Coronary artery (tissue), 2 donors: Measurements from ENCODE around the gene COL4A4.

Experiments used
- DNase-seq: peaks from one replicate; pipeline ENCODE4 v3.0.0-alpha.2; 2017; ENCODE audit warnings: low spot score
- H3K27ac ChIP-seq, 2 donors: fragments of 200-600 bp; sonication (generic); one replicate each; pipeline ENCODE4 v1.5.1; 2016 to 2019
- H3K4me3 ChIP-seq: fragments of 200-600 bp; sonication (generic); 2 replicates; pipeline ENCODE4 v1.5.1; 2016; ENCODE audit warnings: mild to moderate bottlenecking, moderate library complexity
- TF ChIP-seq, protein P1 (sequence below): fragments of 200-600 bp; sonication (generic); IDR thresholded peaks from one replicate; pipeline ENCODE4 v1.5.1; 2019; ENCODE audit warnings: antibody characterized with exemption

COL4A4 gene

DNA sequence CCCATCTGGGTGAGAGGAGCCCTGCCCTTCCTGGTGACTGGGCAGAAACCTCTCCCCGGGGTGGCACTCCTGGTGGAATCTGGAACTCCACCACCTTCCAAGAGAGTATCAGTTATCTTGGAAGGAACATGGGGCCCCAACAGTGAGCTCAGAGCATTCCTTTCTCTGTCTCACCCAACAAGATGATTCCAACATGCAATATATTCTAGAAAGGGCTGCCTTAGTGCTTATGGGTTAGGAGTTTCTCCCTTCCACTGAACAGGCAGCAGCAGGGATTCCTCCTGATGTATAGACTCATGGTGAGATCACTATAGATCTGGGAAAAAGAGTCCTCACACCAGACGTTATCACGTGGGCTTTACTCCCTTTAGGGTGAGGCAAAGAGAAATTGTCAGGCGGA lies 147.1 kb downstream of the COL4A4 start:
- no peak for DNase-seq
- no peak overlapping the region for H3K27ac ChIP-seq
- TF ChIP-seq, protein P1, sequence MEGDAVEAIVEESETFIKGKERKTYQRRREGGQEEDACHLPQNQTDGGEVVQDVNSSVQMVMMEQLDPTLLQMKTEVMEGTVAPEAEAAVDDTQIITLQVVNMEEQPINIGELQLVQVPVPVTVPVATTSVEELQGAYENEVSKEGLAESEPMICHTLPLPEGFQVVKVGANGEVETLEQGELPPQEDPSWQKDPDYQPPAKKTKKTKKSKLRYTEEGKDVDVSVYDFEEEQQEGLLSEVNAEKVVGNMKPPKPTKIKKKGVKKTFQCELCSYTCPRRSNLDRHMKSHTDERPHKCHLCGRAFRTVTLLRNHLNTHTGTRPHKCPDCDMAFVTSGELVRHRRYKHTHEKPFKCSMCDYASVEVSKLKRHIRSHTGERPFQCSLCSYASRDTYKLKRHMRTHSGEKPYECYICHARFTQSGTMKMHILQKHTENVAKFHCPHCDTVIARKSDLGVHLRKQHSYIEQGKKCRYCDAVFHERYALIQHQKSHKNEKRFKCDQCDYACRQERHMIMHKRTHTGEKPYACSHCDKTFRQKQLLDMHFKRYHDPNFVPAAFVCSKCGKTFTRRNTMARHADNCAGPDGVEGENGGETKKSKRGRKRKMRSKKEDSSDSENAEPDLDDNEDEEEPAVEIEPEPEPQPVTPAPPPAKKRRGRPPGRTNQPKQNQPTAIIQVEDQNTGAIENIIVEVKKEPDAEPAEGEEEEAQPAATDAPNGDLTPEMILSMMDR: no peak
- H3K4me3 ChIP-seq: no peak overlapping the region

DNA sequence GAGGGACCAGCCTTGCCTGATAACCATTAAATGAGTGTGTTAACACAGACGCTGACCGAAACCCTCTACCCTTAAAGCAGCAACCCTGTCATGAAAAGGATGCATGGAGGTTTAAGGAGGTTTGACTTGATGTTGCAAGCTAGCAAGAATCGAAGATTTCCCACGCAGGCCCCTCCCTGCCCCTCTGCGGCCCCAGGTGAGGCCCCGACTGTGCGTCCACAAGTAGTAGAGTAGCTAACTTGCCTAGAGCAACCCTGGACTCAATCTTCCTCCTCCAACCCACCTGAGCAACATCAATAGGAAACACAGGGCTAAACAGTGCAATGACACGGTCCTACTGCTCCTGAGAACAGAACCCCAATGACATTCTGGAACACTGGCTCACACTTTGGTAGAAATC lies 150.1 kb downstream of the COL4A4 start:
- DNase-seq: no peak
- no peak overlapping the region for H3K27ac ChIP-seq
- TF ChIP-seq, protein P1: no peak
- no peak overlapping the region for H3K4me3 ChIP-seq

DNA sequence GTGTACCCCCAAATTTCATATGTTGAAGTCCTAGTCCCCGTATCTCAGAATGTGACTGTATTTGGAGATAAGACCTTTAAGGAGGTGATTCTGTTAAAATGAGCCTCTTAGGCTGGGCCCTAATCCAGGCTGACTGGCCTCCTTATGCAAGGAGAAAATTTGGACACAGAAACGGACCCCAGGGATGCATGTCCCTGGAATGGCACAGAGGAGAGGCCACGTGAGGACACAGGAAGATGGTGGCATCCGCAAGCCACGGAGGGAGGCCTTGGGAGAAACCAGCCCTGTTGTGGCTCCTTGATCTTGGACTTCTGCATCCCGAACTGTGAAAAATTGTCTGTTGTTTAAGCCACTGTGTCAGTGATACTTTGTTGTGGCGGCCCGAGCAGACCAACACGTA lies 150.7 kb downstream of the COL4A4 start:
- TF ChIP-seq, protein P1: no peak
- H3K27ac ChIP-seq: no peak overlapping the region
- H3K4me3 ChIP-seq: no peak overlapping the region
- DNase-seq: no peak

DNA sequence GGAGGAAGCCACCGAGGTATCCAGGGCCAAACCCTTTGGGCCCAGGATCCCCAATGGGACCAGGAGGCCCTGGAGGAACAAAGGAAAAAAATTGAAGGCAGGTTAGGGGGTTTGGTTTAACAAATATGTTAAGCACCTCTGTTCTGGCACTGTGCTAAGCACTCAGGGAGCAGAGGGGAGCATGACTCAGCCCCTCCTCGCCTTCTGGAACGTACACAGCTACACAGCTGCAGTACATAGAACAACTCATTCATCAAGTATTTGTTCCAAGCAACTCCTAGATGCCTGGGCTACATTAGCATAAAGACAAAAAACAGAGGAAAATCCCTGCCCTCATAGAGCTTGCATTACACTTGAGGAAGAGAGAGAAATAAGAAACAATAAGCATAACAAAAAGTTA lies 153.6 kb downstream of the COL4A4 start:
- no peak overlapping the region for H3K4me3 ChIP-seq
- H3K27ac ChIP-seq: no peak overlapping the region
- TF ChIP-seq, protein P1: no peak
- DNase-seq: no peak

DNA sequence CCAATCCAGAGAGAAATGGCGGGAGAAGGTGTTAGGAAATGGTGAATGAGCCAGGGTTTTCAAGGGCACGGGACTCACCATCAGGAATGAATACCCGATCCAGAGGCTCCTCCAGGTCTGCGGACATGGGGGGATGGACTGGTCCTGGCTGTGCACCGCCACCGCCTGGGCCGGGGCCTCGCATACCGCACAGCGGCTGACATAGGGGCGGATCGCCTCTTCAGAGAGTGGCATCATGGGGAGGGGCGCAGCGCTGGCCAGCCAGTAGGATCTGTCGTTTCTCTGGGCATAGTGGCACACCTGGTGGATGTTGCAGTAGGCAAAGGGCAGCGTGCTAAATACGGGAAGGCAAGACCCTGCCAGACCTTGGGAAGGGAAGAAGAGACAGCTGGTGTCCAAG lies 156.1 kb downstream of the COL4A4 start:
- Histone ChIP-seq H3K4me3 (no peak overlapping the region), H3K27ac (no peak overlapping the region)
- DNase-seq: no peak
- TF ChIP-seq, protein P1: no peak

DNA sequence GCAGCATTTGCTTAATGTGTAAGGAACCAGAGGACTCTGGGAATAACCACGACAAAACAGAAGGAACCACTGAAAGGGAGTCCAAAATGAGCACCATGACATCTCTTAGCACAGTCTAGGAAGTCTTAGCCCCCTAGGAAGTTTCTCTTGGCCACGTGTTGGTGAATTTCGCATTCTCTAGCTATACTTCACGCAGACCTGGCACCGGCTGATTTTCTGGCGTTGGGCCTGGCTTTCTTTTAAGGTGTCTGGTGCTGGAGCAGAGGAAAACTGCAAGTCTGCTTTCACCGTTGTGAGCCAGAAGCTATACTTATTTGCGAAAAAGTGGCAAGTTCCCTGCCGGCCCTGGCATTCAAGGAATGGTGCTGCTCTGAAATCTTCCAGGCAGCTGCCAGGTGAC lies 156.9 kb downstream of the COL4A4 start:
- no peak for DNase-seq
- H3K4me3 ChIP-seq: no peak overlapping the region
- H3K27ac ChIP-seq: no peak overlapping the region
- TF ChIP-seq, protein P1: no peak

DNA sequence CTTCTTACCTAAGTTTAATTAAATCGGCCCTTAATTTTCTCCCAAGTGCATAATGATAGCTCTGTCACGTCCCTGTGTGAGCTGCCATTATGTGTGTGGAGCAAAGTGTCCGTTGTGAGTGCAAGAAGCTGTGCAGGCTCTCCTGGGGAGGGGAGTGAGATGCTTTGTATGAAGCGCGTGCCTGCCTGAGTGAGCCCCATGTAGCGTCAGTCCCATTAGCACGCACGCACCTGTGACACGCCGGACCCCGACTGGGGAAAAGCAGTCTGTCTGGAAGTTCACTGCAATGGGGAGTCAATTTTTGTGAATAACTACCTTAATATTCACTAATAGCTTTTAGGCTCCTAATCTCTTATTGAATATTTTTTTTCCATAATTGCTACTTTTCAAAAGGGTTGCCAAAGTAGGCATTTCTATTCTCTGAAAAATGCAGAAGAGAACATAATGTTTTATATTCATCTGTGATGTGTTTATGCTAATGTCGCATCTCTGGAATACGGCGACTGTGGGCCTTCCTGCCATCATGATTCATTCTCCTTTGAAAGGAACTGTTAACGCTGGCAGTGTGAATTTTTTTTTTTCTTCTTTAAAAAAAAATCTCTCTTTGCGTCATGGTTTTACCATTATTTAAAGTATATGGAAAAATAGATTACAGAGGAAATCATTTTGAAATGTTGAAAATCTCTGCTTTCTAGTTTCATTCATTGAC lies 157.7 kb downstream of the COL4A4 start:
- no peak overlapping the region for H3K27ac ChIP-seq
- TF ChIP-seq, protein P1: no peak
- no peak for DNase-seq
- H3K4me3 ChIP-seq: no peak overlapping the region
